HEK293T (cell line): Measurements from ENCODE around the gene REV3L.

ENCODE experiments used
- CTCF ChIA-PET: fragments of 350-600 bp; formaldehyde crosslinking; extraction: SDS; loops from one replicate; lab custom pipeline; 2021; ENCODE audit warnings: antibody characterized with exemption, inconsistent platforms; lab: Yijun Ruan, JAX
- POLR2A ChIA-PET: fragments of 350-600 bp; formaldehyde crosslinking; extraction: SDS; loops from one replicate; lab custom pipeline; 2020; ENCODE audit warnings: antibody characterized with exemption, inconsistent platforms; lab: Yijun Ruan, JAX
- DNase-seq: peaks from one replicate; pipeline ENCODE4 v3.0.0; 2012; ENCODE audit warnings: mixed read lengths; ENCODE audit errors: extremely low spot score
- ARNT ChIP-seq: fragments of 450-650 bp; IDR thresholded peaks from 2 replicates; pipeline ENCODE4 v1.6.1; 2017; ENCODE audit warnings: mild to moderate bottlenecking
- BHLHE40 ChIP-seq: fragments of 450-650 bp; IDR thresholded peaks from 2 replicates; pipeline ENCODE4 v1.6.1; 2016; ENCODE audit warnings: mild to moderate bottlenecking, moderate library complexity, borderline replicate concordance
- CTBP1 ChIP-seq: fragments of 450-650 bp; IDR thresholded peaks from 2 replicates; pipeline ENCODE4 v1.6.1; 2016; ENCODE audit warnings: borderline replicate concordance
- ELF4 ChIP-seq: fragments of 450-650 bp; IDR thresholded peaks from 2 replicates; pipeline ENCODE4 v1.6.1; 2017; ENCODE audit warnings: antibody characterized with exemption
- FOXA1 ChIP-seq: fragments of 450-650 bp; IDR thresholded peaks from 2 replicates; pipeline ENCODE4 v1.6.1; 2016; ENCODE audit warnings: mild to moderate bottlenecking
- FOXK2 ChIP-seq: fragments of 450-650 bp; IDR thresholded peaks from 2 replicates; pipeline ENCODE4 v1.6.1; 2016; ENCODE audit warnings: mild to moderate bottlenecking
- FOXM1 ChIP-seq: fragments of 450-650 bp; IDR thresholded peaks from 2 replicates; pipeline ENCODE4 v1.6.1; 2017; ENCODE audit warnings: mild to moderate bottlenecking, borderline replicate concordance
- HDGF ChIP-seq: fragments of 450-650 bp; IDR thresholded peaks from 2 replicates; pipeline ENCODE4 v1.6.1; 2017; ENCODE audit warnings: antibody characterized with exemption, borderline replicate concordance
- L3MBTL2 ChIP-seq: fragments of 450-650 bp; conservative IDR thresholded peaks from 2 replicates; pipeline ENCODE4 v1.6.1; 2016; ENCODE audit warnings: mild to moderate bottlenecking
- LEF1 ChIP-seq: fragments of 450-650 bp; IDR thresholded peaks from 2 replicates; pipeline ENCODE4 v1.6.1; 2017; ENCODE audit warnings: mild to moderate bottlenecking, borderline replicate concordance
- NFRKB ChIP-seq: fragments of 450-650 bp; IDR thresholded peaks from 2 replicates; pipeline ENCODE4 v1.6.1; 2016; ENCODE audit warnings: mild to moderate bottlenecking, moderate library complexity
- SP1 ChIP-seq: fragments of 450-650 bp; IDR thresholded peaks from 2 replicates; pipeline ENCODE4 v1.6.1; 2017
- SUZ12 ChIP-seq: fragments of 450-650 bp; IDR thresholded peaks from 2 replicates; pipeline ENCODE4 v1.6.1; 2016; ENCODE audit warnings: mild to moderate bottlenecking
- TARDBP ChIP-seq: fragments of 450-650 bp; IDR thresholded peaks from 2 replicates; pipeline ENCODE4 v1.6.1; 2016
- ZNF384 ChIP-seq: fragments of 450-650 bp; IDR thresholded peaks from 2 replicates; pipeline ENCODE4 v1.6.1; 2016
- TF ChIP-seq, protein P1 (sequence below): fragments of 450-650 bp; IDR thresholded peaks from 2 replicates; pipeline ENCODE4 v1.6.1; 2016

The REV3L gene

GRCh38 chr6:111450636-111451035, 32.4 kb downstream of the REV3L start:
- ChIA-PET POLR2A (interaction anchor here (1.4 kb wide), 1 partner anchor 11 kb away, joined by 3 read pairs; no protein-coding TSS in a partner anchor), CTCF (no interaction called here)
- TF ChIP-seq FOXM1 (no peak), SUZ12 (no peak), NFRKB (no peak), FOXK2 (no peak)
- DNase-seq = no peak

GRCh38 chr6:111450087-111450486, 32.9 kb downstream of the REV3L start:
- ChIA-PET POLR2A (interaction anchor here (1.4 kb wide), 1 partner anchor 12 kb away, joined by 3 read pairs; no protein-coding TSS in a partner anchor), CTCF (no interaction called here)
- no peak for TF ChIP-seq LEF1
- no peak for TF ChIP-seq FOXK2
- no peak for TF ChIP-seq HDGF
- TF ChIP-seq ARNT = no peak
- TF ChIP-seq TARDBP = no peak
- DNase-seq = no peak

DNA sequence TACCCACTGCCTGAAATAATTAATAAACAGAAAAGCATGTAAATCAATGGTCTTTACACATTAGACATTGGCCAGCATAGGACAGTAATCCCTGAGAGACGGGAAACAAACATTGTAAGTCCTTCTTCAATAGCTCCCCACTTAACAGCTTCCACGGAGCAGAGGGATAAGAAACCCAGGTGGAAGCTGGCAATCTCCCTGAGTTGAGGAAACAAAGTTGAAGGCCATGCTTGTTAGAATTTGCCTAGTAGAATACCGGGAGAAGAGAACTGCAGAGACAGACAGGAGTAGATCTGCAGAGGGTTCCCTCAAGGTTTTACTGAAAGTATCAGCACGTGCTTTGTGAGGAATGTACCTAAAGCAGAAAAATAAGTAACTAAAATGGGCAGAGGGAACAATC, 33.9 kb downstream of the REV3L start:
- TF ChIP-seq FOXK2 (no peak), TARDBP (no peak), BHLHE40 (no peak), ELF4 (no peak), HDGF (no peak), CTBP1 (no peak), FOXA1 (no peak)
- TF ChIP-seq, protein P1, sequence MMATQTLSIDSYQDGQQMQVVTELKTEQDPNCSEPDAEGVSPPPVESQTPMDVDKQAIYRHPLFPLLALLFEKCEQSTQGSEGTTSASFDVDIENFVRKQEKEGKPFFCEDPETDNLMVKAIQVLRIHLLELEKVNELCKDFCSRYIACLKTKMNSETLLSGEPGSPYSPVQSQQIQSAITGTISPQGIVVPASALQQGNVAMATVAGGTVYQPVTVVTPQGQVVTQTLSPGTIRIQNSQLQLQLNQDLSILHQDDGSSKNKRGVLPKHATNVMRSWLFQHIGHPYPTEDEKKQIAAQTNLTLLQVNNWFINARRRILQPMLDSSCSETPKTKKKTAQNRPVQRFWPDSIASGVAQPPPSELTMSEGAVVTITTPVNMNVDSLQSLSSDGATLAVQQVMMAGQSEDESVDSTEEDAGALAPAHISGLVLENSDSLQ = no peak
- POLR2A ChIA-PET = no interaction called here
- DNase-seq = no peak
- CTCF ChIA-PET = no interaction called here

DNA sequence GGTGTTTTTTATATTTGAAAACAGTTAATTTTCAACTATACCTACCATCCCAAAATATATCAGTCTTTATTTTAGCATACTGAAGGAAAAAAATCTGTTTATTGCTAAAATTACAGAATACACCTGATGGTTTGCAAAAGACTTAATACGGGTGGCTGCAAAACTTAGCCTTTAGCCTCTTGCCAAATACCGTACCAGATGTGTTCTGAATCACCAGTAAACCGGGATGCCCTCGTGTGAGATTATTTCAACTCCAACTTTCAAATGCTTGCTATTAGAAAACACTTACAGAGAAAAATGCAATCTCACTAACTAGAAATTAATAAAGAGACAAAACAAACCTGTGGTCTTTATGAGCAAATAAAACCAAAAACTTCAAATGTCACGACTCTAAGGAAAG, 36.0 kb downstream of the REV3L start:
- ChIA-PET CTCF (no interaction called here), POLR2A (no interaction called here)
- TF ChIP-seq ELF4 = no peak
- no peak for TF ChIP-seq FOXK2
- no peak for TF ChIP-seq TARDBP
- no peak for TF ChIP-seq SUZ12
- no peak for TF ChIP-seq FOXM1
- TF ChIP-seq CTBP1 = no peak
- TF ChIP-seq, protein P1 = no peak
- TF ChIP-seq HDGF = no peak
- no peak for TF ChIP-seq FOXA1
- TF ChIP-seq NFRKB = no peak
- TF ChIP-seq SP1 = no peak
- no peak for TF ChIP-seq L3MBTL2
- TF ChIP-seq ARNT = no peak
- TF ChIP-seq LEF1 = no peak
- TF ChIP-seq ZNF384 = no peak
- TF ChIP-seq BHLHE40 = no peak
- no peak for DNase-seq

GRCh38 chr6:111445861-111446267, 37.2 kb downstream of the REV3L start:
- ChIA-PET CTCF (no interaction called here), POLR2A (no interaction called here)
- TF ChIP-seq ELF4 (no peak), CTBP1 (no peak), SUZ12 (no peak), TARDBP (no peak), HDGF (no peak), FOXA1 (no peak), L3MBTL2 (no peak), BHLHE40 (no peak)
- TF ChIP-seq, protein P1 = no peak
- no peak for DNase-seq

- CTCF ChIA-PET = no interaction called here
- POLR2A ChIA-PET = no interaction called here
- no peak for DNase-seq
- TF ChIP-seq ARNT (no peak), ELF4 (no peak), FOXK2 (no peak)
Measured at GRCh38 chr6:111444794-111445193, 38.2 kb downstream of the REV3L start.

DNA sequence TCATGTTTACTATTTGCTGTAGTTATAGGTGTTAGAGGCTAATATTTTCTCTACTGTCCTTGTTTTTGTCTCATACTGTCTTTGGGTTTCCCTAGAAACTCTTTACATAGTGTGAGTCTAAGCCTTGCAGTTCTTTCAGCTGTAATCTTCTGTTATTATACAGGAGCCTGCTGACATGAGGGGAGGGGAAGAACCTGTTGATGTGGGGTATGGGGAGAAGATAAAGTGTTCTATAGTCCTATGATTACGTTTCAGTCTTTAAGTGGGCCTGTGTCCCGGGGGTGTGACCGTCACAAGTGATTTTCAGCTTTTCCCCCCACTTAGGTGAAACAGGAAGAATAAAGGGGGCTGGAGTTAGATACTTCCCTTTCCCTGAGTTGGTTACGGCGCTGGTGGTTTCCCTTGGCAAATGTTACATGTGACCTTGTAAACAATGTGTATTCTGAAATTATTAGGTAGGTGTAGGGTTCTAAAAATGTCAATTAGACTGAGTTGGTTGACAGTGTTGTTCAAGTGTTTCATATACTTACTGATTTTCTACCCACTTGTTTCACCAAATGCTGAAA, 41.3 kb downstream of the REV3L start:
- no peak for DNase-seq
- TF ChIP-seq CTBP1 (no peak), ELF4 (no peak), HDGF (no peak), LEF1 (no peak), SP1 (no peak), ARNT (no peak), L3MBTL2 (no peak), FOXK2 (no peak), BHLHE40 (no peak), TARDBP (no peak), FOXM1 (no peak), FOXA1 (no peak), ZNF384 (no peak), SUZ12 (no peak), NFRKB (no peak)
- TF ChIP-seq, protein P1 = no peak
- ChIA-PET CTCF (no interaction called here), POLR2A (no interaction called here)
